SK-N-SH (cell line): Measurements from ENCODE around the gene CHST3.

Experiments
- IRF3 ChIP-seq: fragments of 150-350 bp; IDR thresholded peaks from 2 replicates; pipeline ENCODE4 v1.6.1; 2016; ENCODE audit warnings: mild to moderate bottlenecking, low read depth, low read length
- JUND ChIP-seq: IDR thresholded peaks from 2 replicates; pipeline ENCODE4 v1.4.0; 2012
- REST ChIP-seq: IDR thresholded peaks from 2 replicates; pipeline ENCODE4 v1.6.1; 2012; ENCODE audit warnings: mild to moderate bottlenecking, low read depth, low read length, moderate library complexity
- RFX5 ChIP-seq: IDR thresholded peaks from 2 replicates; pipeline ENCODE4 v1.6.1; 2012; ENCODE audit warnings: mild to moderate bottlenecking, improper control_type of control experiment, low read length
- YY1 ChIP-seq: IDR thresholded peaks from 2 replicates; pipeline ENCODE4 v1.4.0; 2012; ENCODE audit warnings: low read depth, mild to moderate bottlenecking

- TF ChIP-seq JUND (no peak), YY1 (no peak), REST (no peak), IRF3 (no peak), RFX5 (no peak)
Measured at GRCh38 chr10:71964098-71964742, at the start of gene CHST3.
